B cell (primary cell): Measurements from ENCODE around the gene PARVA. TPM values are rescaled to one million over a fixed set of nuclear protein-coding genes. Genes with fewer than 3 reads are reported as not detected.

Experiments
- ATAC-seq: fragments of 200-7000 bp; cut with Tn5 transposase; one replicate; pipeline ENCODE4 v1.10.0; 2021; ENCODE audit warnings: low read depth, mild to moderate bottlenecking, moderate number of reproducible peaks, moderate library complexity
- CTCF ChIA-PET: fragments of 350-600 bp; sonication (Branson Sonifier 250); formaldehyde crosslinking; loops from one replicate; lab custom pipeline; 2021; ENCODE audit warnings: antibody characterized with exemption, inconsistent platforms; lab: Charles Lee
- POLR2A ChIA-PET: fragments of 350-600 bp; sonication (Branson Sonifier 250); formaldehyde crosslinking; loops from one replicate; lab custom pipeline; 2021; ENCODE audit warnings: antibody characterized with exemption; lab: Charles Lee
- DNase-seq: peaks from one replicate; pipeline ENCODE4 v3.0.0; 2013
- H2AFZ ChIP-seq: 2 replicates; pipeline ENCODE4 v1.6.1; 2012; ENCODE audit warnings: mild to moderate bottlenecking, low read depth, low read length; ENCODE audit not compliant: insufficient read depth, poor library complexity, severe bottlenecking
- H3K27ac ChIP-seq, 2 donors: 1 replicate in 1 of 2; 2 replicates in 1 of 2; pipeline ENCODE4 v1.5.1; 2012 to 2013; ENCODE audit warnings: low read length in 2 of 2, mild to moderate bottlenecking in 2 of 2, moderate library complexity in 1 of 2
- H3K27me3 ChIP-seq, 4 experiments: fragments of 200-600 bp in 1 of 4; sonication (generic) in 1 of 4; replicated peaks in 1 of 4; 1 replicate in 2 of 4; 2 replicates in 2 of 4; pipeline versions ENCODE4 v1.6.1 to v1.7.0; 2013 to 2016; ENCODE audit warnings: low read length in 3 of 4, mild to moderate bottlenecking in 2 of 4, mixed read lengths in 1 of 4, moderate library complexity in 1 of 4; ENCODE audit not compliant: insufficient read depth in 4 of 4, control insufficient read depth in 3 of 4; ENCODE audit errors: control extremely low read depth in 1 of 4
- H3K36me3 ChIP-seq, 2 experiments: replicated peaks in 1 of 2; 1 replicate in 1 of 2; 2 replicates in 1 of 2; pipeline versions ENCODE4 v1.6.1 to v1.7.1; 2013; ENCODE audit warnings: low read length in 1 of 2; ENCODE audit not compliant: insufficient read depth in 2 of 2, control insufficient read depth in 1 of 2; ENCODE audit errors: control extremely low read depth in 1 of 2, extremely low read depth in 1 of 2
- H3K4me1 ChIP-seq, 2 donors: fragments of 200-600 bp in 1 of 2; sonication (generic) in 1 of 2; 1 replicate in 1 of 2; 2 replicates in 1 of 2; pipeline versions ENCODE4 v1.5.1 to v1.6.1; 2013 to 2017; ENCODE audit warnings: low read length in 2 of 2; ENCODE audit not compliant: control insufficient read depth in 2 of 2, insufficient read depth in 2 of 2
- H3K4me2 ChIP-seq: replicated peaks from 2 replicates; pipeline ENCODE3; 2012; ENCODE audit warnings: mild to moderate bottlenecking, low read depth, low read length; ENCODE audit not compliant: poor library complexity, severe bottlenecking
- H3K4me3 ChIP-seq, 5 experiments: fragments of 200-600 bp in 1 of 5; sonication (generic) in 1 of 5; 1 replicate in 3 of 5; 2 replicates in 2 of 5; pipeline versions ENCODE4 v1.5.1 to v1.7.0; 2011 to 2016; ENCODE audit warnings: low read length in 4 of 5, mild to moderate bottlenecking in 4 of 5, low read depth in 2 of 5, control low read depth in 1 of 5, moderate library complexity in 1 of 5; ENCODE audit not compliant: insufficient read depth in 1 of 5; ENCODE audit errors: control extremely low read depth in 1 of 5, extremely low read depth in 1 of 5
- H3K79me2 ChIP-seq: fragments of 200-600 bp; sonication (generic); one replicate; pipeline ENCODE4 v1.6.0; 2016; ENCODE audit warnings: low read length; ENCODE audit not compliant: control insufficient read depth, insufficient read depth
- H3K9ac ChIP-seq: fragments of 200-600 bp; sonication (generic); 2 replicates; pipeline ENCODE4 v1.6.1; 2017; ENCODE audit warnings: mild to moderate bottlenecking, low read length, moderate library complexity
- H3K9me3 ChIP-seq, 3 donors: one replicate each; pipeline versions ENCODE4 v1.6.1 to v1.7.1; 2013; ENCODE audit warnings: low read length in 2 of 3; ENCODE audit not compliant: control insufficient read depth in 2 of 3, insufficient read depth in 1 of 3; ENCODE audit errors: control extremely low read depth in 1 of 3
- H4K20me1 ChIP-seq: 2 replicates; pipeline ENCODE4 v1.6.0; 2012; ENCODE audit warnings: mild to moderate bottlenecking, low read length; ENCODE audit not compliant: insufficient read depth, control insufficient read depth, poor library complexity, severe bottlenecking
- H3K27ac Mint-ChIP-seq: one replicate; pipeline ENCODE4 v1.8.0; 2021; ENCODE audit warnings: mixed read lengths
- H3K27me3 Mint-ChIP-seq: one replicate; pipeline ENCODE4 v1.8.0; 2021; ENCODE audit warnings: mixed read lengths
- H3K4me1 Mint-ChIP-seq: one replicate; pipeline ENCODE4 v1.8.0; 2021; ENCODE audit warnings: mixed read lengths
- H3K4me3 Mint-ChIP-seq: one replicate; pipeline ENCODE4 v1.8.0; 2021; ENCODE audit warnings: mixed read lengths
- H3K9me3 Mint-ChIP-seq: one replicate; pipeline ENCODE4 v1.8.0; 2022; ENCODE audit warnings: mixed read lengths; ENCODE audit not compliant: insufficient read depth
- CTCF ChIP-seq: fragments of 200-600 bp; IDR thresholded peaks from one replicate; pipeline ENCODE4 v1.8.0; 2022; ENCODE audit warnings: antibody characterized with exemption, mild to moderate bottlenecking
- EZH2 ChIP-seq: IDR thresholded peaks from 2 replicates; pipeline ENCODE4 v1.6.1; 2012; ENCODE audit warnings: borderline replicate concordance, low read depth, mild to moderate bottlenecking, moderate library complexity, low read length; ENCODE audit not compliant: insufficient read depth, poor library complexity, severe bottlenecking
- WGBS: methylation state at CpG from one replicate; pipeline ENCODE4 v1.1.5; 2013; ENCODE audit warnings: missing lambda C conversion rate; ENCODE audit not compliant: insufficient coverage; 5-methylcytosine and 5-hydroxymethylcytosine counted together
- intact Hi-C: fragments of 100-400 bp; cut with micrococcal nuclease; formaldehyde crosslinking; loops from one replicate; pipeline ENCODE4 v1.10.0; 2022
- polyA plus RNA-seq: library from polyadenylated mRNA; depleted of rRNA; stranded (reverse); fragments of >200 nt; gene quantifications from 2 replicates; pipeline ENCODE4 v1.2.3, GENCODE V29; 2012
- total RNA-seq, 2 donors: library from RNA; stranded (reverse); fragments of 120-200 nt in 1 of 2; gene quantifications; 1 replicate in 1 of 2; 2 replicates in 1 of 2; pipeline versions ENCODE4 v1.2.3 to v1.2.4, GENCODE V29; 2013 to 2022

Gene PARVA
- total and polyA plus RNA-seq, 2 donors (not counting 1 experiment from before 2014, with no cell fraction given): not detected

DNA sequence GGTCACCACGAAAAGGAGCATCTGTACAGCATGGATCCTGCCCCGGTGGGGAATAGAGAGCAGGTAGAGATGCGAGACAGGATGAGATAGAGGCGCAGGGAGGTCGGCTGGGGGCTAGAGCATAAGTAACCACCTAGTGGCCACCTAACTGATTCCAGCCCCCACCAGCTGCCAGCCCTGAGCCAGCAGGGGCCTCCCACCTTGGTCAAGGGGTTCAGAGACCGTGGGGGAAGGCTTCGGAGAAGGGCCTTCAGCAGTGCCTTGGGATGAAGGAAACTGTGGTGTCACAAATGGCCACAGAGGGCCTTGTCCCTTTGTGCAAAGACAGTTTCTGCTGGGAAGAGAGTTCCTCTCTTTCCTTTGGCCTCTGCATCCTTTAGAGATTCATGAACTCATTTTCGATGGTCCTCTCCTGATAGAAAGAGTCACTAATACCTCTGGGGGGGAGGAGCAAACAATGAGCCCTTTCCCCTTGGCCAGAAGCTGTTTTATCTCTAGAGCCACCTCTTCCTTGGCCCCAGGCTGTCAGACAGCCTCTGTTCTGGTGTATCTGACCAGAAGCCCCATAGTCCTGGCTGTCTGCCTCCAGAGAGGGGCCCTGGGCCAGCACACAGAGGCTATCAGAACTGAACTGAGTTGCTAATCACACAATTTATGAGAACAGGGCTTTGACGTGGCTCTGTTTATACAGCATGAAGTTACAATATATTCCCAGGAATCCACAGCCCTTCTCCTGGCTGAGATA, 146.0 kb downstream of the PARVA start:
- DNase-seq (no peak), ATAC-seq (no peak)
- WGBS: 78% methylated on average over 4 of the region's 9 CpGs
- Histone ChIP-seq H3K4me1 (no peaks in the 10 kb centered on the region), H3K9ac (no peak overlapping the region), H3K79me2 (no peaks in the 10 kb centered on the region), H4K20me1 (no peaks in the 10 kb centered on the region), H3K36me3 (no peaks in the 10 kb centered on the region), H3K9me3 (no peaks in the 10 kb centered on the region), H3K27me3 (no peaks in the 10 kb centered on the region), H3K4me2 (no peak overlapping the region), H3K4me3 (no peak overlapping the region), H2AFZ (no peak overlapping the region), H3K27ac (no peak overlapping the region)
- H3K4me3 Mint-ChIP-seq: no peak overlapping the region
- no peaks in the 10 kb centered on the region for H3K9me3 Mint-ChIP-seq
- intact Hi-C loops: no loop called here
- H3K27ac Mint-ChIP-seq: no peak overlapping the region
- POLR2A ChIA-PET: no interaction called here
- H3K27me3 Mint-ChIP-seq: no peaks in the 10 kb centered on the region
- TF ChIP-seq EZH2 (no peak), CTCF (no peak)
- CTCF ChIA-PET: no interaction called here
- no peaks in the 10 kb centered on the region for H3K4me1 Mint-ChIP-seq

GRCh38 chr11:12524865-12525264, 147.5 kb downstream of the PARVA start:
- no peaks in the 10 kb centered on the region for H4K20me1 ChIP-seq
- DNase-seq (no peak), ATAC-seq (no peak)
- ChIA-PET POLR2A (no interaction called here), CTCF (no interaction called here)
- H3K79me2 ChIP-seq: no peaks in the 10 kb centered on the region
- intact Hi-C loops: no loop called here
- Mint-ChIP-seq H3K9me3 (no peaks in the 10 kb centered on the region), H3K4me3 (no peak overlapping the region), H3K27ac (no peak overlapping the region), H3K4me1 (no peaks in the 10 kb centered on the region), H3K27me3 (no peaks in the 10 kb centered on the region)
- no peaks in the 10 kb centered on the region for H3K4me1 ChIP-seq
- no peaks in the 10 kb centered on the region for H3K36me3 ChIP-seq
- H3K4me2 ChIP-seq: no peak overlapping the region
- TF ChIP-seq EZH2: no peak
- no peak for TF ChIP-seq CTCF
- 83% methylated on average over 5 of the region's 5 CpGs for WGBS
- H3K9me3 ChIP-seq: no peaks in the 10 kb centered on the region
- no peaks in the 10 kb centered on the region for H3K27me3 ChIP-seq
- H2AFZ ChIP-seq: no peak overlapping the region
- no peak overlapping the region for H3K27ac ChIP-seq
- no peak overlapping the region for H3K4me3 ChIP-seq
- no peak overlapping the region for H3K9ac ChIP-seq
